Ishikawa (cell line): Measurements from ENCODE around the gene ERGIC2.

Experiments used
- CEBPB ChIP-seq: IDR thresholded peaks from 2 replicates; pipeline ENCODE4 v1.6.1; 2012
- CREB1 ChIP-seq: IDR thresholded peaks from 2 replicates; pipeline ENCODE4 v1.6.1; 2012; ENCODE audit warnings: low read depth
- EGR1 ChIP-seq: IDR thresholded peaks from 2 replicates; pipeline ENCODE4 v1.6.1; 2012
- EP300 ChIP-seq: IDR thresholded peaks from 2 replicates; pipeline ENCODE4 v1.6.1; 2012; ENCODE audit warnings: borderline replicate concordance
- FOXM1 ChIP-seq: IDR thresholded peaks from 2 replicates; pipeline ENCODE4 v1.6.1; 2012; ENCODE audit warnings: low read depth, borderline replicate concordance
- NFIC ChIP-seq: IDR thresholded peaks from 2 replicates; pipeline ENCODE4 v1.6.1; 2012
- RAD21 ChIP-seq: IDR thresholded peaks from 2 replicates; pipeline ENCODE4 v1.6.1; 2012; ENCODE audit warnings: low read depth
- TAF1 ChIP-seq: IDR thresholded peaks from 2 replicates; pipeline ENCODE4 v1.6.1; 2012; ENCODE audit warnings: low read depth, mild to moderate bottlenecking
- TCF12 ChIP-seq: IDR thresholded peaks from 2 replicates; pipeline ENCODE4 v1.6.1; 2012; ENCODE audit warnings: low read depth
- TEAD4 ChIP-seq: IDR thresholded peaks from 2 replicates; pipeline ENCODE4 v1.6.1; 2012
- YY1 ChIP-seq: IDR thresholded peaks from 2 replicates; pipeline ENCODE4 v1.6.1; 2012; ENCODE audit warnings: low read depth
- TF ChIP-seq, protein P1 (sequence below): IDR thresholded peaks from 2 replicates; pipeline ENCODE4 v1.6.1; 2012

Gene ERGIC2

DNA sequence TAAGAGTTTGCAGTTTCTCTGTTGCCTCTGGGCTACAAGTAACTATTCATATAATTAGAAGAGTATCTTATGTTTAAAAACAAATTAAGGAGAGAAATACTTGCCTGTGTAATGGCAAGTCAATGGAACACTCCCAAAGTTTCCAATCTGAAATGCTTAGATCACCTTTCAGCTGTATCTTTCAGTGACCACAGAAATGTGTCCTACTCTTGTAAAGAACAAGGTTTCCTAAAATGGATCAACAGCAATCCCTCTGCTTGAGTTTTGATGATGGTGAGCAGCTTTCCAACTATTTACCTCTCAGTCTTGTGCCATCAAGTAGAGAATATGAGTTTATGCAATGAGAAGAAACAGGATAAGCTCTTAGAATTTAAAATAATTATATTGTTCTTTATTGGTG, 92.9 kb downstream of the ERGIC2 start:
- TF ChIP-seq EGR1: no peak
- no peak for TF ChIP-seq CEBPB
- TF ChIP-seq, protein P1, sequence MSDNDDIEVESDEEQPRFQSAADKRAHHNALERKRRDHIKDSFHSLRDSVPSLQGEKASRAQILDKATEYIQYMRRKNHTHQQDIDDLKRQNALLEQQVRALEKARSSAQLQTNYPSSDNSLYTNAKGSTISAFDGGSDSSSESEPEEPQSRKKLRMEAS: no peak
- TF ChIP-seq EP300: no peak
- no peak for TF ChIP-seq TAF1
- TF ChIP-seq FOXM1: no peak
- TF ChIP-seq NFIC: no peak
- no peak for TF ChIP-seq CREB1
- TF ChIP-seq TCF12: no peak
- no peak for TF ChIP-seq YY1

GRCh38 chr12:29287622-29288021, 93.3 kb downstream of the ERGIC2 start:
- TF ChIP-seq FOXM1 (no peak), EGR1 (no peak), NFIC (no peak), RAD21 (no peak), CREB1 (no peak), TEAD4 (no peak)
- TF ChIP-seq, protein P1: no peak
